Pons (tissue), 1 donor: ENCODE results near the gene ARHGEF17.

Source experiments
- DNase-seq: peaks from one replicate; pipeline ENCODE4 v3.0.0-alpha.2; 2016; ENCODE audit warnings: low spot score

Gene ARHGEF17

DNA sequence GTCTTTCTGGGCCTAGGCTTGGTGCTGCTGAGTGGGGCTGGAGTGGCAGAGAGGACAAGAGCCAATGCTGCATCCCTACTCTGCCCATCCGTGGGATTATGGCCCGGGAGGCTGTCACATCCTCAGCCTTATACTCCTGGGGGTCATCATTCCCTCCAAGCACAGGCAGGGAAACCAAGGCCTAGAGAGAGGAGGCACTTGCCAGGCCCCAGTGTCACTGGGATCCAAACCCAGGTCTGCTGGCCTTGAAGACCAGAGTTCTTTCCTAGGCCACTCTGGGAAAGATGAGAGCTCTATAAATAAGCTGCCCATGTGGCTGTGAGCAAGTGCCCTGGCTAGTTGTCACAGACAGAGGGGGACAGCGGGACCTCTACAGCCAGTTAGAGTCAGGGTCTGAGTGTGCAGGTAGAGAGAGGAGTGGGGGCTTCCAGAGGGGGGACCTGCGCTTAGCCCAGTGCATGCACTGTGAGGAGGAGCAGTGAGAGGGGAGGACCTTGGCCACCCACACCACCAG lies 72.9 kb downstream of the ARHGEF17 start:
- DNase-seq: no peak

DNA sequence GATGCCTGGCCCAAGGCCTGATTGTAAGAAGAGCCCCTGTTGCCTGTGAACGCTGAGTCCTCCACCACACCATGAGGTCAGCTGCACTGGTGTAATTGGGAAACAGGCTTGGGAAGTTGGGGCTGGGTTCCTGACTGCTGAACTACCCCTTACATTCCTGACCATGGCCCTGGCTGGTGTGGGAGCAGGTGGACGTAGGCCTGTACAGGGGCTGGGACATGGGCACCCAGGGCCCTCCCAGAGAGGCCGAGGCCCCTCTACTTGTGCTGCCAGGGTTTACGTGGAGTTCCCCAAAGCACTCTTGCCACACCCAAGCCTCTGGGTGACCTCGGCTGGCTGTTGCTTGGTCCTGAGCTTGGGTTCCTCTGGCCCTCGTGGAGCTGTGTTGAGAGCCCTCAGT lies 73.5 kb downstream of the ARHGEF17 start:
- no peak for DNase-seq

DNA sequence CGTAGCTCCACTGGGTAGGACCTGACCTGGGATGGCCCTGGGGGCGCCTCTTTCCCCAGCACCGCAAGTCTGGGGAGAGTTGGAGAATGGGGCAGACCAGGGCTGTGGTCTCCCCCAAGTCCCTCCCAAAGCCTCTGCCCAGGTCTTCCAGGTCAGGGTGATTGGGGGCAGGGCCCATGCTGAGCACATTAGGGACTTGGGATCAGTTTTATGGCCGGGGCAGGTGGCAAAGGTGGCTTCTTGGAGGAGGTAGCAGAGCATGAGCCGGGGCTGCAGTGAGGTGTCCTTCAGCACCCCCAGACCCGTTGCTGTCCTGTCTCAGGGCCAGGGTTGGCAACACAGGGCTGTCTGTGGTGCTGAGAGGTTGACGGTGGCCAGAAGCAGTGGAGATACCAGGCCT lies 74.1 kb downstream of the ARHGEF17 start:
- no peak for DNase-seq

DNA sequence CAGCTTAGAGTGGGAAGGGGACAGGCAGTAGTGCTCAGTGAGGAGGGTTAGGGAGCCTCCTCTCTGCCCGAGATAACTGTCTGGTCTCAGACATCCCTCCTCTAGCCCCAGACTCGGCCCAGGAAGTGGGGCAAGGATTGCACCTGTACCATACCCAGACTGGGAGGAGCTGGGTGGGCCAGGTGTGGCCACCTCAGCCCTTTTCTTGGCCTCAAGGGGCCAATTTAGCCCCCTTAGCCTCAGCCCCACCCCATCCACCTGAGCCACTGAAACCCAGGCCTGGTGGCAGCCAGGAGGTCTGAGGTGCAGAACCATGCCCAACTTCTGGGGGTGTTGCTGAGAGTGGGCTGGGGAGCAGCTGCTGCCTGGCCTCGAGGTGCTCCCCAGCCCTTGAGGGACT lies 74.7 kb downstream of the ARHGEF17 start:
- DNase-seq: no peak

DNA sequence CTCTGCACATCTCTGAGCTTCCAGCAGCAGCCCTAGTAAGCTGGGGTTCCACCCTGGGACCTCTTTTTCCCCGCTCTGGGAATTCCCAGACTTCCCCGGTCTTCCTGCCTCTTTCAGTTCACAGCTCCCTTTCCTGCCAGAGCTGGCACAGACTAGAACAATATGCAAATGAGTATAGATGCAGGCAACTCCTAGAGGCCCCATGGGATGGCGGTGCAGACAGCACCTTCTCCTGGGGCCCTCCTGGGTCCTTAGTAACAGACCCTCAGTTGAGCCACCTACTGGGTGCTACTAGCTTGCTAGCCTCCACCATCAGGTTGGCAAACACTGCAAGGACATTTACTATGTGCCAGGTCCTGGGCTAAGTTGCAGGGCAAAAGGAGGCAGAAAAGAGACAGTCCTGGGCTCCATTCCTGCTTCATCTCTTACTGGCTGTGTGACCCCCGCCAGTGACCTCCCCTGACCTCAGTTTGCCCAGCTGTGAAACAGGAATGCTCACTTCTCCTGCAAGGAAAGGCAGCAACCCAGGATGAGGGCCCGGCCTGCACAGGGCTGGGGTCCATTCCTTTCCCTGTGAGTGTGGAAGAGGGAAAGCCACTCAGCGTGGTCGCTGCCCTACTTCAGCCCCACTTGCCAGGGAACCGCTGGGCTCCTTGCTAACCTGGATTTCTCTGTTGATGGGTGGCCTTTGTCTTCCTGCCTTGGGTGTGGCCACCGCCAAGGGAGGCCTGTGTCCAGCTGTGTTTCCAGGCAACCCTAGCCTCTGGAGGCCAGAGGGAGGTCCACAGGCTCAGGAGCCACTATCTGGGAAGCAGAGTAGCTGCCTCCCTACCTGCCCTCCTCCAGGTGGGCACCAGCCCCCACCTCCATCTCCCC lies 75.4 kb downstream of the ARHGEF17 start:
- DNase-seq: peak; percentile 92

DNA sequence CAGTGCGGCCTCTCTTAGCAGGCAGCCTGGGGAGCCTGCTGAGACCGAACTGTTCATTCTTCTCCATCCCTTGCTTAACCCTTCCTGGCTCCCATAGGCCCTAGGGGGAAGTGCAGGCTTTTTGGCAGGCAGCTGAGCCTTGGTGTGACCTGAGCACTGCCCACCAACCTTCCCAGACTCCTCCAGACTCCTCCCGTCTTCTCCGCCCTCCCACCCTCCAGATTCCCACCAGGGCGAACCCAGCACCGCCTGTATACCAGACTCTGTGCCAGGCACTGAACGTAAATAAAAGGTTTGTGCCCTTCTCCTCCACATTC lies 76.0 kb downstream of the ARHGEF17 start:
- no peak for DNase-seq

DNA sequence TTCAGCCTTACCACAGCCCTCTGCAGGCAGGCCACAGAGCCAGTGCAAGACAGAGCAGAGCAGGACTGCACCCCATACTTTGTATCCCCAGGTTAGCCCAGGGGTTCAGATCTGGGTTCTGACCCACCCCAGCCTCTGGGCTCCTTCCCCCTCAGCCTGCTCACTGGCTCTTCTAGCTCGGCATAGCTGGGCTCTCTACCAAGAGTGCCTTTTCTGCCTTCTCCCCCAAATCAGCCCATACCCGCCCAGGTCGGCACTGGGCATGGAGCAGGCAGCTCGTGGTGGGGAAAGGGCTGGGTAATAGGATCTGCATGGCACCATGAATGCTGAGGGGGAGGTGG lies 76.4 kb downstream of the ARHGEF17 start:
- DNase-seq: no peak

DNA sequence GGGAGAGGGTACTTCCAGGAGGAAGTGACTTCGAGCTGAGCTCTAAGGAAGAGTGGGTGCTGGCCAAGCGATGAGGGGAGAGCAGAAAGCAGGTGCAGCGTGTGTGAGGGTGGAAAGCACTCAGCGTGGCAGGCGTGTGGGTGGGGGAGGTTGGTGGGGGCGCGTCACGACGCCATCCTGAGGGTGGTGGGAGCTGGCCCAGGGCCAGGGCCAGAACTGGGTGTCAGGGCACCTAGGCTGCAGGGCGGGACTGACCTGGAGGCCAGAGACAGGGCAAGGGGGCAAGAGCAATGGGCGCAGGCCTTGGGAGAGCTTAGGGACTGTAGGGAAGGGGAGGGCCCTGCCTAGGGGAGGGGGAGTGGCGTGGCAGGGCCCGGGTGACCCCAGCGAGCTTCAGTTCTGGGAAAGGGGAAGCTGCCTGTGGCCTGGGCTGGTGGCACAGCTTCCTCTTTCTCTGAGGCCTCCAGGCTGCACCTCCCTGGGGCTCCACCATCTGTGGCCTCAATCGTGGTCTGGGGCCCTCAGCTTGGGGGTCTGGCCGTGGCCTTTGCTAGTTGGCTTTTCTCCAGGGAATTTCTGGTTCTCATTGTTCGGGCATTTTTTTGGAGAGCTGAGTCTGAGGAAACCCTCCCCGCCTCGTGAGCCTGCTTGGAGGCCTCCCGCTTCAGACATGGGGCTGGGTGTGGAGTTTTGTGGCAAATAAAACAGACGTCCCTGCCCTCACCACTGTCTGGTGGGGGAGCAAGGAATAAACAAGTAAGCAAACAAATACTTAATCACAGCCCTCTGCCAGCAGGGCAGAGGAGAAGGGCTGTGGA lies 77.0 kb downstream of the ARHGEF17 start:
- peak; percentile 68 for DNase-seq

DNA sequence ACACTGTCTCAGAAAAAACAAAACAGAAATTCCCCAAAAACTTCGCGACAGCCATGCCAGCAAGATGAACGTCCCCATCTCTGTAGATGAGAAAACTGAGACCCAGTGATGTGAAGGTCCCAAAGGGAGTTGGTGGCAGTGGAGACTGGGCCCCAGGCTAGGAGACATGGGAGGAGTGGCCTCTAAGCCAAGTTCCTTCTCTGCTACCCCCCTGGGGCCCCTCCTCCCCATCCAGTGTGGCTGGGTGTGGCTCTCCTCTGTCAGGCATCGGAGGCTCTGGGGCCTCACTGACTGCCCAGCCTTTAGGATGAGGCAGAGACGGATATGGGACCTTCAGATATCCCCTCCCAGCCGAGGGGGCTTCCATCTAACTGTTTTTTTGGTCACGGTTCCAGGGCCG lies 77.9 kb downstream of the ARHGEF17 start:
- no peak for DNase-seq

DNA sequence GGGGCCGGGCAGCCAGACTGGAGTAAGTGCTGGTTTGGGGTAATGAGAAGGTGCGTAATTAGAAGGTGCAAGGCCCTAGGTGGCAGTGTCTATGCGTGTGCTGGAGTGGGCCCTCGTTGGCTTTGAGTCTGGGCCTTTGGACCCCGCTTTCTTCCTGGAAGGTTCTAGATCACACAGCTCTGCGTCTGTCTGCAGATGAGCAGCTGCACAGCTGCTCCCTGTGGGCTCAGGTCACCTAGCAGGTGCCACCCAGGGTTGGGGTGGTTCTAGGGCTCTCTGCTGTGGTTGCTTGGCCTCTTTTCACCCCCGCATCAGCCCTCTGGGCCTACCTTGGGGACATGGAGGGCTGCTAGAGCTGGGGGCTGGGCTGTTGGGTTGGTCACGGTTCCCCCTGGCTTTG lies 78.5 kb downstream of the ARHGEF17 start:
- DNase-seq: no peak

DNA sequence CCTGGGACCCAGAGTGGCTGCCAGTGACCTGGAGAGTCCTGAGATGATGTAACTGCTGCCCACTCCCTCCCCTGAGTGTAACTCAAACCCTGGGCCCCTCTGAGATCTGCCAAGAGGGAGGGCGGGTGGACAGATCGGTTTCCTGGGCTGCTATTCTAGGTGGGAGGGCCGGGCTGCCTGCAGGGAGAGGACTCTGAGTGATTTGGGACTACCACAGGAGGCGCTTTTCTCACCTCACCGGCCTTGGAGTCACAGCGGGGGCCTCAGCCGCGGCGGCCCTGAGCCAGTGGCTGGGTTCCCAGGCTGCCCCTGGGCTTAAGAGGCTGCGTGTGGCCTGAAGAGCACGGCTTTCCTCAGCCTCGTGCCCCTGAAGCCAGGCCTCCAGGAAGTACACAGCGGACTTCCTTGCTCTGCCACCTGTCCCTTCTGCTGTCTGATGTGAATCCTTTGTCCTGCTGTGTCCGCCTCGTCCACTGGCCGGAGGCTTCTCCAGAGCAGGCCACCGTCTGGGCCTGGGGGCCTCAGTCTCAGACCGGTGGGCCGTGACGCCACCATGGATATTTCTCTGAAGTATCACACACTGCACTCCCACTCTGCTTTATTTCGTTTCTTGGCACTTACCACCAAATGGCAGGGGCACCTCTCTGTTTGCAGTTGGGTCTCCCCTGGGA lies 79.7 kb downstream of the ARHGEF17 start:
- no peak for DNase-seq

DNA sequence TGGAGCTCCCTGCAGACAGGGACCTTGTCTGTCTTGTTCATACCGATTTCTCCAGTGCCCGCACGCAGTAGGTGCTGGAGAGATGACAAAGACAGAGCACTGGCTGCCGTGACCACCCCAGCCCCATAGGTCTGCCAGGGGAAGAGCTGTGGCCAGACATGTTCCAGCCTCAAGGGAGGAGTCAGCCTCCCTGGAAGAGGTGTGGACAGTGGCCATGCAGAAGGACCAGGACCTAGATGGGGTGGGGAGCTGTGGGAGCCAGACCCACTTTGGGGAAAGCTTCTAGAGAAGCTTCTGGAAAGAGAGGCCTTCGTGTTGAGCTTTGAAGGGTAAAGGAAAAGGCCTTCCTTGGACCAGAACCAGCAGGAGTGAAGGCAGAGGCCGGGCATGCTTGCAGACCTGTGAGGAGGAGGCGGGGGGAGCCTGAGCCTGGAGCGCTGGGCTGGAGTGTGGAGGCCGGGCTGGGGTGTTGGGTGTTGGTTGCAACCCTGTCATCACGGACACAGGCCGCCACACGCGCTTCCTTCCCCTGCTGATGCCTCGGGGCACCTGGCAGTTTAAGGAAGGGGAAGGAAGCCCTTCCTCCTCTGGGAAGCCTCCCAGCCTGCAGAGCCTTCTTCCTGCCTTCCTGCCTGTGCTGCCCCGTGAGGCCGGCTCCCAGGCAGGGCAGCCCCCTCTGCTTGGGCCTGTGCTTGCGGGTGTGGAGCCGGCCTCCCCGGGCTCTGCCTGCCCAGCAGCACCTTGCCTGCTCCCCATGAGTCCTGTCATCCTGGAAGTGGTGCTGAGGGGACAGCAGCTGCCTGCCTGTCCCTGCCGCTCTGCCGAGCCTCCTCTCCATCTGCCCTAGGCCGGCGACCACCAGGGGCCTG lies 80.4 kb downstream of the ARHGEF17 start:
- DNase-seq: no peak

DNA sequence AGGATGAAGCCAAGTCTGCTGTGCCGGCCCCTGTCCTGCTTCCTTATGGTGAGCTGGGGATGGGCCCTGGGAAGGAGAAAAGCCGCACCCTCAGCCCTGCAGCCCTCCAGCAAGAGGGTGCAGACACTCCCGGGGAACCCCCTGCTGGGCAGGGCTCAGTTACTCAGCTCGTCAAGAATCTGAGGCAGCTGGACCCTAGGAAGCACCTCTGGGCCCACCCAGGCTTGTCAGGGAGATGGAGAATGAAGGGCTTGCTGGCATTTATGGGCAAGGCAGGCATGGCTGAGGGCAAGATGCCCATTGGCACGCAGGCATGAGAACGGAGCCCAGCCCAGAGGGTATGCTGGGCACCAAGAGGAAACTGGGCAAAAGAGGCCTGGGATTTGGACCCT lies 81.1 kb downstream of the ARHGEF17 start:
- no peak for DNase-seq

DNA sequence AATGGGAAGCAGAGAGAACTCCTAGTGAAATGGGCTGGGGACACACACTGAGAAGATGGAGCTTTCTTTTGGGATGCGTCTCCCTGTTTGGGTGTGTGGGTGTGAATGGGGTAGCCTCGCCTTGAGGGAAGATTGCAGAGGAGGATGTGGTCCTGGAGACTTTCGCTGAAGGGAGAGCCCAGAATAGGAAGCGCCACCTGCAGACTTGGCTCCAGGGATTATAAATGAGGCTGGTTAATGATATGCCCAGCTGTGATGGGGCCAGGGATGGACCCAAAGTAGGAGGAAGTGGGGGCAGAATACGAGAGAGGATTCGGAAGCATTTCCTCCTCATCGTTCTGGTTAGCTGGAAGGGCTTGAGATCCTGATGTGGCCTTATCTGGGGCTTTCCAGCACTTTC lies 81.8 kb downstream of the ARHGEF17 start:
- no peak for DNase-seq

DNA sequence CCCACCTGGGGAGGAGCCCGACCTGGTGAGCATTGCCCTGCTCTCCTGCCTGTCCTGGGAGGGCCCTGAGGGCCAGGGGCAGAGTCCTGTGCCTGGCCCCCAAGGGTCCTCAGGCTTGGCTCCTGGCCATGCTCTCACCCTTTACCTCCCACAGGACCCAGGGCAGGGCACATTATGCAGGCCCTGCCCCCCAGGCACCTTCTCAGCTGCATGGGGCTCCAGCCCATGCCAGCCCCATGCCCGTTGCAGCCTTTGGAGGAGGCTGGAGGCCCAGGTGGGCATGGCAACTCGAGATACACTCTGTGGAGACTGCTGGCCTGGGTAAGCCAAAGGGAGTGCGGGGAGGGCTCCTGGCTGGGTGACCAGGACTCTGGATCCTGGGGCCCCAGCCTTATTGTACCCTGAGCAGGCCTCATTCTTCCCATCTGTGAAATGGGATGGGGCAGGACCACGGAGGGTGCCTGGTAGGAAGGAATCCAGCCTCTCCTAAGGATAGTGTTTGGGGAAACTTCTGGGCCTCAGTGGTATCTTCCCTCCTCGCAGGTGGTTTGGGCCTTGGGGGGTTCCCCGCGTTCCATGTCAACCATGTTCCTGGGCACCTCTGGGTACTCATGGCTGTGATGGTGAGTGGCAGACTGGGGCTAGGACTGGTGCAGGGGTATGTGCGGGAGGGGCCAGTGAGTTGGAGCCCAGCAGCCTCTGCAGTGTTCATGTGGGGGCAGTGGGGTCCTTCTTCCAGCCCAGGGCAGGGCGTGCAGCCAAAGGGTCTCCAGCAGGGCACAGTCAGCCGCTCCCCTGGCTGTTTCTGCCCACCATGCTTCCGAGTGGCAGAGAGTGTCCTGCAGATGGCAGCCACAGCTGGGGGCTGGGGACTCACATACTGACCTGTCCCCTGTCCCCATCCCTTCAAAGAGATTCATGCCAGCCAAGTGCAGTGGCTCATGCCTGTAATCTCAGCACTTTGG lies 82.8 kb downstream of the ARHGEF17 start:
- DNase-seq: no peak

DNA sequence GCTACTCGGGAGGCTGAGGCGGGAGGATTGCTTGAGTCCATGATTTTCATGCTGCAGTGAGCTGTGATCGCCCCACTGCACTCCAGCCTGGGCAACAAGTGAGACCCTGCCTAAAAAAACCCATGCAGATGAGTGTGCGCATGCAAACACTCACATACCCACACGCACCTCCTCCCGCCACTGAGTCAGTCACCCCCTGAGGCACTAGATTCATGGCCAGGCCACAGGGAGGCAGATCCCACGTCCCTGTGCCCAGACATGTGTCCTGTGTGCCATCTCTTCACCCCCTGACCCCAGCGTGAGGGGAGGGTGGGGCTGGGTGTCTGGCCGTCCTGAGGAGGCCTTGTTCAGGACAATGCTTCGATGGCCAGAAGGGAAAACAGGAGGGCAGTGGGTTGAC lies 83.6 kb downstream of the ARHGEF17 start:
- DNase-seq: no peak

DNA sequence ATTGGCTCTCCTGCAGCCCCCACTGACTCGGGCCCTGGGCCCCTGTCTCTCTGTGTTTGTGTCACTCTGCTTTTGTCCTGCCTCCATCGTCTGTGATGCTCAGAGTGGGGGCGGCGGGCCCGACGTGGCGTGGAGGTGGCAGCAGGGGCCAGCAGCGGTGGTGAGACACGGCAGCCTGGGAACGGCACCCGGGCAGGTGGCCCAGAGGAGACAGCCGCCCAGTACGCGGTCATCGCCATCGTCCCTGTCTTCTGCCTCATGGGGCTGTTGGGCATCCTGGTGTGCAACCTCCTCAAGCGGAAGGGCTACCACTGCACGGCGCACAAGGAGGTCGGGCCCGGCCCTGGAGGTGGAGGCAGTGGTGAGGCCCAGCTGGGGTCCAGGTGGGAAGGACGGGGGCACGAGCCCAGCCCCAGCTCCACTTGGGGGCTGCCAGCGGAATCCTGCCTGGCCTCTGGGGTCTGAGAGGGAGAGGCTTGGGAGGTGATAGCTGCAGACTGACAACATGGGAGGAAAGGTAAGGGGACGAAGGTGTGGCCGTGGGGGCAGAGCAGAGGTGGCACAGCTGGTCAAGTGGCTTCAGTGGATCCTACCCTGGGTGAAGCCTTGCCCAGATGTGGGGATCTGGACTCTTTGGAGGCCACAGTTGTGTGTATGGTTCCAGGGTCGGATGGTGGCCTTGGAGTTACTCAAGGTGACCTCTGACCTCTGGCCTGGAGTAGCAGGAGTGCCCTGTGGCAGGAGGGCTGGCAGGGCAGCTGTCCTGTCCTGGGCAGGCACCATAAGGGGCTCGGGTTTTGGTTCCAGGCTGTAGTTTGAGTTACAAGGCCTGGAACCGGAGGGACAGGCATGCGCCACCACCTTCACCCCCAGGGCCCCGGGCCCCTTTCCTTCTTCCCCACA lies 84.3 kb downstream of the ARHGEF17 start:
- no peak for DNase-seq

DNA sequence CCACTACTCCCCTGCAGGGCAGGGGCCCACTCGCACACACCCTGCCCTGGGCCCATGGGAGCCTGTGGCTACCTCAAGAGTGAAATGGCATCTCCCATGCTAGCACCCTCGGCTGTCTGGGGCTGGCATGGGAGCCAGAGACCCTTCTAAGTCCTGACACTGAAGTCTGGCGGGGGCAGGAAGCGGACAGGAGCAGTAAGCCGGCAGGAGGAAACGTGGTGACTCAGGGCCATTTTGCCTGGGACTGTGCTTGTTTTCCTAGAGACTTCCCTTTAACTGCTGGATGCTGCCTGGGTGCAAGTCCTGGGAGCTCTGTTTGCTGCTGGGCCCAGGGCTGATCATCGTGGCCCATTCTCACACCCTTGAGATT lies 84.9 kb downstream of the ARHGEF17 start:
- no peak for DNase-seq
